GM20431 (cell line): Measurements from ENCODE around the gene JUND.

Experiments
- in situ Hi-C: fragments of 300-500 bp; cut with MseI, MboI; formaldehyde crosslinking; loops from one replicate; pipeline ENCODE4 v1.15.0; 2020; ENCODE audit warnings: low sequenced_read_pairs; ENCODE audit not compliant: unreplicated experiment

JUND gene

DNA sequence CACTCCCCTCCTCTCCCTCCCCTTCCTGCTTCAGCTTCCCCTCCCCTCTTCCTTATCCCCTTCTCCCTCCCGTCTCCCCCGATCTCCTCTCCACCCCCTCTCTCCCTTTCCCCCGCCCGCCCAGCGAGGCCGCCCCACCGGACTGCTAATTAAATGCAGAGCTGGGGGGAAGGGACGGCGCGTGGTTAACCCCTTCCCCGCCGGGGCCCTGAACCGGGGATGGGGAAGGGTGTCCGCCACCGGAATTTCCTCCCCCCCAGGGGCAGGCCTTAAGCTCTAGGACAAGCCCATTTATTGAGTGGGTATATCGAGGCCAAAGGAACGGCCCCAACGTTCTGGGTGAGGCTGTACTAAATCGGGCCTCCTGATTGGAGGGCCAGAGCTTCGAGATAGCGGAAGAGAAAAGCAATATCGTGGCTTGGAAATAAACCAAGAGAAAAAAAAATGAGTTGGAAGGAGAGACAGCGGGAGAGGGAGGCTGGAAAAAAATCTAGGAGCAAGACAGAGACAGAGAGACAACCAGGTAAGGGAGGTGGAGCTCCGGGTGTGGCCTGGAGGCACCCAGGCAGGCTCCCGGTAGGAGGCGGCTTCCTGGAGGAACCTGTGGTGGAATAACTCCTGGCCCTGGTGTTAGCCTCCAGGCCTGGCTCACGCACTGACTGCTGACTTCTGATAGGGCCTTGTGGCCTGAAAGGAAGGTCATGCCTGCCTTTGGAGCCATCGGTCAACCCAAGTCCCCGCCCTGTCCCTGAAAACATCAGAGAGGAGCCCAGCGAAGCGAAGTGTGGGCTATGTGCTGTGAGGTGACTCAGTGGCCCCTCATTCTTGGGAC is 11.6 kb upstream of the JUND start:
- in situ Hi-C loops, result no loop called here

GRCh38 chr19:18292462-18292809 is 11.0 kb upstream of the JUND start:
- in situ Hi-C loops, result no loop called here

DNA sequence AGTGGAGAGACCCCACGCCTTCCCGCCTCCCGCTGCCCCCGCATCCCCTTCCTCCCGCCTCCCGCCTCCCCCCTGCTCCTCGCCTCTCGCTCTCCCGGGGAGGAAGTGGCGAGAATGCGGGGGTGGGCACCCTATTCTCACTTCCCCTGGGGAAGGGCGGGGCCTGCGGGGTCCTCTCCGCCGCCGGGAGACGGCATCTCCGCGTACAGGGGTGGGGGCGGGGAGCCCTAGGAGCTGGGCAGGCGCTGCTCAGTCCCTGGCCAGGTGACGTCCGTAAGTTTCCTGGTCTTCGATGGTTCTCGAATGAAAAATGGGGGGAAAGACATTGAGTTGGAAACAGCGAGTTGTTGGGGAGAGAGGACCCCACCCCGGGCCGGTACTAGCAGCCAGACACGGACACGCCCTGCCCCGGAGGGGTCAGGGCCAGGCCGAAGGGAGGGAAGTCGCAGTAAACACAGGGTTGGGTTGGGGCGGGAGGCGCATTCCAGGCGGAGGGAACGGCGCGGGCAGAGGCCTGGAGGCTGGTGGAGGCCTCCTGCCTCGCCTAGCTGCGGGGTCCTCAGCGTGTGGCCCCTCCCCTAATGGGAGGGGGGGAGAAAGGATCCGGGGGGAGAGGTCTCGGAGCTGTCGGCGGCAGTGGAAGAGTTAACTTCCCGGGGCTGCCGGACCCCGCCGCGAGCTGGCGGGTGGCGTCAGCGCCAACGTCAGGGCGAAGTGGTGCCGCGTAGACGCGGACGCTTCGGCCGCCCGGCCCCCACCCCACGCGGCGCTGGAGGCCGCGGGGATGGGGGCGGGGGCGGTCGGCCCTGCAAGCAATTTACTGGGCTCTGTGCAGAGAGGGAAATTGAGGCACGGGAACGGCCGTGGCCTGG is 10.4 kb upstream of the JUND start:
- in situ Hi-C loops, result no loop called here

- in situ Hi-C loops, result no loop called here
Measured at GRCh38 chr19:18291019-18291524, 9.7 kb upstream of the JUND start.

- in situ Hi-C loops, result no loop called here
Measured at GRCh38 chr19:18290302-18291018, 9.0 kb upstream of the JUND start.

DNA sequence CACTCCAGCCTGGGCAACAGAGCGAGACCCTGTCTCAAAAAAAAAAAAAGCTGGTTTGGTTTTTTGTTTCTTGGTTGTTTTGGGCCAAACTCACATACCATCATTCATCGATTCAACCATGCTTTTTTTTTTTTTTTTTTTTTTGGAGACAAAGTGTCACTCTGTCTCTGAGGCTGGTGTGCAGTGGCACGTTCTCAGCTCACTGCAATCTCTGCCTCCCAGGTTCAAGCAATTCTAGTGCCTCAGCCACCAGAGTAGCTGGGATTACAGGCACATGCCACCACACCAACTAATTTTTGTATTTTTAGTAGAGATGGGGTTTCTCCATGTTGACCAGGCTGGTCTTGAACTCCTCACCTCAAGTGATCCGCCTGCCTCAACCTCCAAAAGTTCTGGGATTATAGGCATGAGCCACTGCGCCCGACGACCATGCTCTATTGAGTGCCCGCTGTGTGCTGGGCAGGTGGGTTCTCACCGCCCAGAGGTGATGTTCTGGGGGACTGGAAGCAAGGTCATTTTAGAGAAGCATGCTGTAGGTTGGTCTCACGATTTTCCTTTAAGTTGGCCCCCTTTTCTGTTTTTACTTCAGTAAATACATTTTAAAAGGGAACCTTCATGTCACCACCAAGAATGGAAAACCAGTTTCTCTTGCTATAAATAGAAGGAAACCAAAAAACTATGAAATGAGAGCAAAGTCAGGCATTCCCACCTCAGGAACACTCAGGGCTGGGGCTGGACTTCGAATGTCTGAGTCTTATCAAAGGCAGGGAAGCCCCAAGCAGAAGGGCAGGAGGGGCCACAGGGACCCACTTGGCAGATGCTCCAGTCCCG is 8.3 kb upstream of the JUND start:
- in situ Hi-C loops, result no loop called here

- in situ Hi-C loops, result no loop called here
Measured at GRCh38 chr19:18287836-18288772, 6.7 kb upstream of the JUND start.

DNA sequence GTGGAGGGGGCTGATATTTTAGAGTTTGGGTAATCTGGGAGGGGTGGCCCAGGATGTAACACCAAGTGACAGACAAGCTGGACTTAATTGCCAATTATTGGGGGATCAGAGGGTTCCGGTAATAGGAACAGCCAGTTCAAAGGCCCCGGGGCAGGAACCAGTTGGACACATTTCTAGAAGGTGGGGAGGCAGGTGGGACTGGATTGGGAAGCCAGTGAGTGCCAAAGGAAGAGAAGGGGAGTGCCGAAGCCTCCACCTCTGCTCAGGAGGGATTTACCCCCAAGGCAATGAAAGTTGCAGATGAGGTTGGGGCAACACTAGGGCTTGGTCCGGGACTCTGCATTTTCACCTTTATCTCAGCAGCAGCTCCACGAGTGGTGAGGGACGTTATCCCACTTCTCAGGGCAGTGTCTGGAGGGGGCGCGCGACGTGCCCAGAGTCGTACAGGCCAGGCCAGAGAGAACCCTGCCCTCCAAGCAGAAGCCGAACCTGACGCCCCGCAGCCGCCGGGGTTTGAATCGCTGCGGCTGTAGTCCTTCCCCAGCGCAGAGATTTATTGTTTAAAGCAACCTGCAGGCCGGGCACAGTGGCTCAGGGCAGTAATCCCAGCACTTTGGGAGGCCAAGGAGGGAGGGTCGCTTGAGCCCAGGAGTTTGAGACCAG is 5.7 kb upstream of the JUND start:
- in situ Hi-C loops, result no loop called here

DNA sequence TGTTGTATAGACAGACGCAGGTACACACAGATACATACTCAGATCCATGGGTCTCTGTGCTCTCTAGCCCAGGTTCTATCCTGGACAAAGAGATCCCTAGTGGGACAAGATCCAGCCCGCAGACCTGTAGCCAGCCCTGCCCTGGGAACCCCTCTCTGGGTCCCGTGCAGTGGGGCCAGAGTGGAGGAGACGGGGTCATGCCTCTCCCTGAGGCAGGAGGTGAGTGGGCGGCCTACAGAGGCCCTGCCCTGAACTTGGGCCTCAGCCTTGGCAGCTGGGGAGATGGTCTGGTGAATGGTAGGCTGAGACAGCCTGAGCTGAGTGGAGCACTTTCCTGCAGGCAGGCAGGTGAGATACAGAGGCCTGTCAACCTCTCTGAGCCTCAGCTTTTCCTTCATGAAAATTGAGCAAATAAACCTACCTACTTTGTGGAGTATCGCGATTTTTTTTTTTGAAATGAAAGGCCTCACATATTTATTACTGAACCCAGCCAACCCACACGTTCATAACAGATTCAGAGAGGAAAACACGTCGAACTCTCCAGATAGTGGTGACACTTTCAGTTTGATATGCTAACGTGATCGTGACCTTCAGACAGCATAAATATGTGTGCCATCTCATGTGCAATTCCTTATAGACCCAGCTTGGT is 3.4 kb upstream of the JUND start:
- in situ Hi-C loops, result no loop called here

DNA sequence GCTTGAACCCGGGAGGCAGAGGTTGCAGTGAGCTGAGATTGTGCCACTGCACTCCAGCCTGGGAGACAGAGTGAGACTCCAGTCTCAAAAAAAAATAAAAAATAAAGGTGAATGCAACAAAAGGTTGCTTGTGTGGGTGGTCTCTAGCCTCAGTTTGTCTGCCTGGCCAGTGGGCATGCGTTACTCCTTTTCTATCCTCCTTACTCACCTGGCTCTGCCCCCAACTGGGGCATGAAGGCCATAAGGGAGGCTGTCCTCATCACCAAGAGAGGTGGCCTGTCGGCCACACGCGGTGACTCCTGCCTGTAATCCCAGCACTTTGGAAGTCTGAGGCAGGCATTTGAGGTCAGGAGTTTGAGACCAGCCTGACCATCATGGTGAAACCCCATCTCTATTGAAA is 1.9 kb upstream of the JUND start:
- in situ Hi-C loops, result no loop called here

GRCh38 chr19:18282788-18283141 is 1.3 kb upstream of the JUND start:
- in situ Hi-C loops, result no loop called here

DNA sequence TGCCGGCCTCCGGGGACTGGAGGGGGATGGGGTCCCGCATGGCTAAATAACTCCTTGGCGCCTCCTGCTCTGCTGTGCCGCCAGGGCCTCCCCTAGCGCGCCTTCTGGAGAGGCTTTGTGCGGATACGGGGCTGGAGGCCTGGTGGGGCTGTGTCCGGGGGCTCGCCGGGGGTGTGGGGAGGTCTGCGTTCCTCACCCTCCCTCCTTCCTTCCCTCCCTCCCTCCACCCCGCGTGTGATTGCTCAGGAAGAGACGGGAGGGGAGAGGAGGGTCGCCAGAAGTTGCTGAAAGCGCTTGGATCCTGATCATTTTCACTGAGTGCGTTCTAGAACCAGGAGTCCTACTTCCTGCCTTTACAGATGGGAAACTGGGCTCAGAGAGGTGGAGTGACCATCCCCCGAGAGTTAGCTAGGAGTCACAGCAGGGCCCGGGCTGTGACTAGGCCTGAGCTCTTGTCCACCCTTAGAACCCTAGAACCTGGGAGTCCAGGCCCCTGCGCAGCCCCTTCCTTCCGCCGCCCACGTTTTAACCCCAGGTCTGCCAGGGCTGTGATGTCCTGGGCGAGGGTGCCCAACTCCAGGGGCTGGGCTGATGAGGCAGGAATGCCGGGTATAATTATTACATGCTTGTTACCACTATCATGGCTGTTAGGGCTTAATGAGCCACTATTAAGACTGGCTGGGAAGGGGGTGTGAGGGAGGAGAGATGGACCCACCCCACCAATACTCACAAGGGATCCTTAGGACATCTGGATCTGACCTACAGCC is 782 bp upstream of the JUND start:
- in situ Hi-C loops, result no loop called here

GRCh38 chr19:18280247-18281081 is 958 bp downstream of the JUND start:
- in situ Hi-C loops, result no loop called here

DNA sequence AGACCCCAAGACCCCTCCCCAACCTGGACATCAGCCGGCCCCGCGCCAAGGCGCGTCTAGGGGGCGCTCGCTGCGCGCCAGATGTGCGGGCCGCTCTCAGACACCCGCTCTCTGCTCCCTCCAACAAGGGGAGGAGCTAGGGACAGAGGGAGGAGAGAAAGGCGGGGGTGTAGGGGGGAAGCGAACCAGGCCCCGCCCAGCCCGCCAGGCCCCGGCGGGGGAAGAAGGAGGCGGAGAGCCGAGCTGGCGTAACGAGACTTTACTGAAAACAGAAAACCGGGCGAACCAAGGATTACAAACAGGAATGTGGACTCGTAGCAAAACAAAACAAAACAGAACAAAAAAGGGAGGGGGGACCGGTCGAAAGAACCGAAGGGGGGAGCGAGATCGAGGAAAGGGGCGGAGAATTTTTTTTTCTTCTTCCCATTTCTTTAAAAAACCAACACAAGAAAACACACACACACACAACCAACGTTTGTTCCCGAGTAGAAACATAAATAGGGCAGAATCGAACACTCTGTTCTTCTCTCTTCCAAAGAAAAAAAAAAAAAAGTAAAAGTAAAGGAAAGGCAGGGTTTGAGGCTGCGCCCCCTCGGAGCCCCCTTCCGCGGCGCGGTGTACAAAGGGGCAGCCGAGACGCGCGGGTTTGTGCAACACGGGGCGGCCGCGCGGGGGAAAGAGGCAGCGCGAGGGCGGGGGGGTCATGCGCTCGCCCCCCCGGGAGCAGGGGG is 1.7 kb downstream of the JUND start:
- in situ Hi-C loops, result loop anchor here (10.0 kb wide), 1 partner anchor 45 kb away; the partner anchor contains the start of gene LSM4

DNA sequence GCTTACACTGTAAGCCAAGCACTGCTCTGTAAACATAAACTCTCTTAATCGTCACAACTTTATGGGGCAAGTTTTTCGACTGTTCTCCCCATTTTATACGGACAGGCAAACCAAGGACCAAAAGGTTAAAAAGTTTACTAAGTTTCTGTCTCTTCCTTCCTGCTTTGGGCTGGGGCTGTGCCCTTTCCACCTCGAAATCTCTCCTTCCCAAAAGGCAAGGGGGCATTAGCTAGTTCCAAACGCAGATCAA is 2.2 kb downstream of the JUND start:
- in situ Hi-C loops, result loop anchor here (10.0 kb wide), 1 partner anchor 46 kb away; the partner anchor contains the start of gene LSM4
